SH-SY5Y (cell line): ENCODE measurements around the gene CAP1.

Source experiments
- GATA2 ChIP-seq: IDR thresholded peaks from 2 replicates; pipeline ENCODE4 v1.6.1; 2011; ENCODE audit warnings: mild to moderate bottlenecking, low read depth, low read length
- GATA3 ChIP-seq: IDR thresholded peaks from 2 replicates; pipeline ENCODE4 v1.6.1; 2011; ENCODE audit warnings: low read depth, mild to moderate bottlenecking, low read length, moderate library complexity

DNA sequence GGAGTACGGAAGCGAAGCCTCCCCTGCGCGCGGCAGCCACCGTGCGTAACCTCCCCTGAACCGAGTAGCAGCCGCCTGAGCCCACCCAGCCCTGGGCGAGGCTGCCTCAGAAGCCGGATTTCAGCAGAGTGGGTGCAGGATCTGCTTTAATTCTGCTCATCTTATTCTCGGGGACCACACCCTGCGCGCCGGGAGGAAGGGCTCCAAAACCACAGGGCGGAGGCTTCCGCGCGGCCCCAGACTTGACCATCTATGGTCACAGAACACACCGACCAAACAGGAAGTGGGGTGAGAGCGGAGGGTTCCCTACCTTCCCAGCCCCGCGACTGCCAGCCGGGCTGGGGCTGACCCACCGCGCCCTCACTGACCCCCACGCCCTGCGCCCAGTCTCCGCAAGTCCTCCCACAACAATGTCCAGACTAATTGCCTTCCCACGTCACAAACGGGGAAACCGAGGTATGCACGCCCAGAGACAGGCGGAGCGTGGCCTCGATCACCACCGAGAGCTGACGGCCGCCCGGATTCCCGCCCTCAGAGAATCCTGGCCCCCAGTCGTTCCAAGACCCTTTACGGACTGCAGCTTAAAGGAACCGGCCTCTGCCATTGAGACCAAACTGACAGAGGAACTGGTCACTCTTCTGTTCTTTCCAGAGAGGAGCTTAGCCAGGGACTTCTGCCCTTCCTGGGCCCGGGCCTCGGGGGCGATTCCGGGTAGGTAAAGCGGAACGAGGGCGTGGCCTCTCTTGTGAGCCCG lies 595 bp upstream of the CAP1 start:
- TF ChIP-seq GATA3: no peak
- TF ChIP-seq GATA2: no peak
